OCI-LY1 (cell line): ENCODE data around the gene PSKH1.

Experiments used
- H2AFZ ChIP-seq: fragments of 200-600 bp; sonication (generic), shearing (Covaris generic); 2 replicates; pipeline ENCODE4 v1.6.0; 2014; ENCODE audit warnings: antibody characterized with exemption, mild to moderate bottlenecking, low read length
- H3F3A ChIP-seq: fragments of 200-600 bp; sonication (generic), shearing (Covaris generic); 2 replicates; pipeline ENCODE4 v1.6.0; 2014; ENCODE audit warnings: mild to moderate bottlenecking, antibody characterized with exemption, low read length, moderate library complexity; ENCODE audit not compliant: insufficient read depth
- H3K27ac ChIP-seq: fragments of 200-600 bp; sonication (generic); 2 replicates; pipeline ENCODE4 v1.5.1; 2014; ENCODE audit warnings: low read length, mixed run types, mild to moderate bottlenecking, low read depth; ENCODE audit not compliant: poor library complexity, severe bottlenecking
- H3K27me3 ChIP-seq: fragments of 200-600 bp; sonication (generic); 2 replicates; pipeline ENCODE4 v1.6.0; 2014; ENCODE audit warnings: antibody characterized with exemption, mild to moderate bottlenecking, low read length, moderate library complexity; ENCODE audit not compliant: insufficient read depth
- H3K36me3 ChIP-seq: fragments of 200-600 bp; sonication (generic); 2 replicates; pipeline ENCODE4 v1.6.1; 2014; ENCODE audit warnings: mild to moderate bottlenecking, antibody characterized with exemption, low read length, moderate library complexity, mixed read lengths; ENCODE audit not compliant: insufficient read depth
- H3K4me1 ChIP-seq: fragments of 200-600 bp; sonication (generic); 2 replicates; pipeline ENCODE4 v1.5.1; 2014; ENCODE audit warnings: mild to moderate bottlenecking, low read length, moderate library complexity; ENCODE audit not compliant: insufficient read depth, severe bottlenecking
- H3K4me2 ChIP-seq: fragments of 200-600 bp; sonication (generic), shearing (Covaris generic); 2 replicates; pipeline ENCODE4 v1.6.1; 2014; ENCODE audit warnings: low read length
- H3K4me3 ChIP-seq: fragments of 200-600 bp; sonication (generic); 2 replicates; pipeline ENCODE4 v1.5.1; 2014; ENCODE audit warnings: low read length, low read depth, mild to moderate bottlenecking, mixed read lengths; ENCODE audit not compliant: poor library complexity, severe bottlenecking
- H3K79me2 ChIP-seq: fragments of 200-600 bp; shearing (Covaris generic); 2 replicates; pipeline ENCODE4 v1.6.1; 2016; ENCODE audit warnings: mixed run types, low read length, mixed read lengths; ENCODE audit not compliant: insufficient read depth
- H3K9ac ChIP-seq: fragments of 200-600 bp; sonication (generic), shearing (Covaris generic); 2 replicates; pipeline ENCODE4 v1.6.1; 2014; ENCODE audit warnings: mild to moderate bottlenecking, low read length, mixed read lengths
- H3K9me2 ChIP-seq: fragments of 200-600 bp; sonication (generic), shearing (Covaris generic); 2 replicates; pipeline ENCODE4 v1.6.1; 2014; ENCODE audit warnings: low read depth, mild to moderate bottlenecking, low read length, mixed read lengths
- H3K9me3 ChIP-seq: fragments of 200-600 bp; shearing (Covaris generic); 2 replicates; pipeline ENCODE4 v1.6.1; 2014; ENCODE audit warnings: low read length, mixed read lengths
- H4K20me1 ChIP-seq: fragments of 200-600 bp; sonication (generic), shearing (Covaris generic); 2 replicates; pipeline ENCODE4 v1.6.0; 2016; ENCODE audit warnings: mild to moderate bottlenecking, low read length; ENCODE audit not compliant: insufficient read depth
- CTCF ChIP-seq: fragments of 200-600 bp; sonication (generic), shearing (Covaris generic); IDR thresholded peaks from 2 replicates; pipeline ENCODE4 v1.5.1; 2017; ENCODE audit warnings: mild to moderate bottlenecking, antibody characterized with exemption, low read length, moderate library complexity, mixed read lengths
- EZH2 ChIP-seq: fragments of 200-600 bp; sonication (generic), shearing (Covaris generic); IDR thresholded peaks from 2 replicates; pipeline ENCODE4 v1.8.0; 2017; ENCODE audit warnings: borderline replicate concordance, mixed run types, mild to moderate bottlenecking, antibody characterized with exemption, low read length, moderate library complexity, mixed read lengths

The PSKH1 gene

DNA sequence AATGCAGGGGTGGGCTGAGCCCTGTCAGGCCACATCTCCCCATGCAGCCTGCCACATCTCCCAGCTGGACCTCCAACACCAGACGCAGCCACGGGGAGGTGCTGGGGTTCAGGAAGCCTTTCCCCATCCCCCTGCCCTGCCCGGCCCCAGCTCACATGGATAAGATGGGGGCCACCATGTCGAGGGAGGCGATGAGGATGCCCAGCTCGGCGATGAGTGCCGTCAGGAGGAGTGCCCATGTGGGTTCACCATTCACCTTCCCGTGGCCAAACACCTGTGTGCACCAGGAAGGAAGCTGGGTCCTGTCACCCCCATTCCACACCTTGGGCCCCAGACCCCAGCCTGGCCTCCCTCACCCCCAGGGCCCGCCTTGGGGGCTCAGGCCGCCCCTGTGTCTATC lies 56.6 kb downstream of the PSKH1 start:
- Histone ChIP-seq H3K9ac (no peak overlapping the region), H3K9me3 (no peaks in the 10 kb centered on the region), H2AFZ (no peak overlapping the region), H3K79me2 (no peaks in the 10 kb centered on the region), H3K4me2 (no peak overlapping the region), H3K36me3 (peaks cover 23% of the 10 kb centered on the region; the same call in 1 of the 2 replicates), H4K20me1 (no peaks in the 10 kb centered on the region), H3K9me2 (no peaks in the 10 kb centered on the region), H3K27ac (no peak overlapping the region), H3F3A (no peaks in the 10 kb centered on the region), H3K4me1 (no peaks in the 10 kb centered on the region), H3K27me3 (no peaks in the 10 kb centered on the region), H3K4me3 (no peak overlapping the region)
- no peak for TF ChIP-seq CTCF
- no peak for TF ChIP-seq EZH2

- H3K4me3 ChIP-seq = no peak overlapping the region
- H3K9ac ChIP-seq = no peak overlapping the region
- no peak overlapping the region for H3K4me2 ChIP-seq
- TF ChIP-seq CTCF (no peak), EZH2 (no peak)
- no peaks in the 10 kb centered on the region for H3K79me2 ChIP-seq
- H3F3A ChIP-seq = no peaks in the 10 kb centered on the region
- H3K9me3 ChIP-seq = no peaks in the 10 kb centered on the region
- no peaks in the 10 kb centered on the region for H4K20me1 ChIP-seq
- no peak overlapping the region for H2AFZ ChIP-seq
- peaks cover 16% of the 10 kb centered on the region; the same call in 1 of the 2 replicates for H3K36me3 ChIP-seq
- H3K27me3 ChIP-seq = no peaks in the 10 kb centered on the region
- H3K4me1 ChIP-seq = no peaks in the 10 kb centered on the region
- no peak overlapping the region for H3K27ac ChIP-seq
- no peaks in the 10 kb centered on the region for H3K9me2 ChIP-seq
Observed at GRCh38 chr16:67950335-67950843, 57.3 kb downstream of the PSKH1 start.

GRCh38 chr16:67951485-67951884 lies 58.4 kb downstream of the PSKH1 start:
- TF ChIP-seq EZH2 (no peak), CTCF (no peak)
- Histone ChIP-seq H3K9me3 (no peaks in the 10 kb centered on the region), H3K27me3 (no peaks in the 10 kb centered on the region), H3K9me2 (no peaks in the 10 kb centered on the region), H3F3A (no peaks in the 10 kb centered on the region), H3K4me2 (no peak overlapping the region), H3K9ac (no peak overlapping the region), H3K36me3 (peaks cover 12% of the 10 kb centered on the region; the same call in 1 of the 2 replicates), H3K27ac (no peak overlapping the region), H3K4me3 (no peak overlapping the region), H4K20me1 (no peaks in the 10 kb centered on the region), H3K79me2 (no peaks in the 10 kb centered on the region), H3K4me1 (no peaks in the 10 kb centered on the region), H2AFZ (no peak overlapping the region)
